Measurements from ENCODE around the gene CECR2. TPM values are rescaled to one million over a fixed set of nuclear protein-coding genes. Genes with fewer than 3 reads are reported as not detected.

The CECR2 gene
- total RNA-seq, 4 donors from 2014 or later = 12.3 to 29.6 (median 20.4) TPM

- in situ Hi-C loops (cut with MboI; ENCODE audit: low sequenced_read_pairs in 4 of 4) (loop anchor here in 1 of 4 donors (10.0 kb wide), 1 partner anchor 53 kb away; no protein-coding TSS in a partner anchor), intact Hi-C loops (cut with DNase I; ENCODE audit: low total_unique reads) (no loop called here)
- no peaks in the 10 kb centered on the region for H3K27me3 ChIP-seq
- TF ChIP-seq, protein P1, sequence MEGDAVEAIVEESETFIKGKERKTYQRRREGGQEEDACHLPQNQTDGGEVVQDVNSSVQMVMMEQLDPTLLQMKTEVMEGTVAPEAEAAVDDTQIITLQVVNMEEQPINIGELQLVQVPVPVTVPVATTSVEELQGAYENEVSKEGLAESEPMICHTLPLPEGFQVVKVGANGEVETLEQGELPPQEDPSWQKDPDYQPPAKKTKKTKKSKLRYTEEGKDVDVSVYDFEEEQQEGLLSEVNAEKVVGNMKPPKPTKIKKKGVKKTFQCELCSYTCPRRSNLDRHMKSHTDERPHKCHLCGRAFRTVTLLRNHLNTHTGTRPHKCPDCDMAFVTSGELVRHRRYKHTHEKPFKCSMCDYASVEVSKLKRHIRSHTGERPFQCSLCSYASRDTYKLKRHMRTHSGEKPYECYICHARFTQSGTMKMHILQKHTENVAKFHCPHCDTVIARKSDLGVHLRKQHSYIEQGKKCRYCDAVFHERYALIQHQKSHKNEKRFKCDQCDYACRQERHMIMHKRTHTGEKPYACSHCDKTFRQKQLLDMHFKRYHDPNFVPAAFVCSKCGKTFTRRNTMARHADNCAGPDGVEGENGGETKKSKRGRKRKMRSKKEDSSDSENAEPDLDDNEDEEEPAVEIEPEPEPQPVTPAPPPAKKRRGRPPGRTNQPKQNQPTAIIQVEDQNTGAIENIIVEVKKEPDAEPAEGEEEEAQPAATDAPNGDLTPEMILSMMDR (IDR thresholded peaks at IDR 0.05 in 4 of 5, conservative IDR thresholded peaks at IDR 0.05 in 1 of 5) = no peak
- TF ChIP-seq POLR2A (IDR thresholded peaks at IDR 0.05) = no peak
- DNase-seq = no peak
- no peak overlapping the region for H3K4me3 ChIP-seq
- no peak overlapping the region for H3K27ac ChIP-seq
- no peaks in the 10 kb centered on the region for H3K9me3 ChIP-seq
- H3K4me1 ChIP-seq = peaks cover 9 to 14% of the 10 kb centered on the region in 2 donors
- ATAC-seq = no peak
- no peaks in the 10 kb centered on the region for H3K36me3 ChIP-seq
Observed at GRCh38 chr22:17337639-17338038, 31.6 kb upstream of the CECR2 start.

GRCh38 chr22:17339095-17339693 lies 30.1 kb upstream of the CECR2 start:
- peaks cover 9 to 14% of the 10 kb centered on the region in 2 donors for H3K4me1 ChIP-seq
- H3K9me3 ChIP-seq = no peaks in the 10 kb centered on the region
- DNase-seq (peak; percentile 13 to 65), ATAC-seq (peak; percentile 98 to 99)
- peak overlapping the region in 2 of 4 donors; percentile 7 to 36 for H3K4me3 ChIP-seq
- intact Hi-C loops (cut with DNase I; ENCODE audit: low total_unique reads) (no loop called here), in situ Hi-C loops (cut with MboI; ENCODE audit: low sequenced_read_pairs in 4 of 4) (loop anchor here in 1 of 4 donors (10.0 kb wide), 1 partner anchor 54 kb away; no protein-coding TSS in a partner anchor)
- no peaks in the 10 kb centered on the region for H3K27me3 ChIP-seq
- H3K36me3 ChIP-seq = no peaks in the 10 kb centered on the region
- peak overlapping the region; percentile 73 to 84 (median 76) for H3K27ac ChIP-seq
- TF ChIP-seq, protein P1 (IDR thresholded peaks at IDR 0.05 in 4 of 5, conservative IDR thresholded peaks at IDR 0.05 in 1 of 5) = no peak

GRCh38 chr22:17342361-17342760 lies 26.9 kb upstream of the CECR2 start:
- TF ChIP-seq POLR2A (IDR thresholded peaks at IDR 0.05) = no peak
- TF ChIP-seq, protein P1 (IDR thresholded peaks at IDR 0.05 in 4 of 5, conservative IDR thresholded peaks at IDR 0.05 in 1 of 5) = no peak
- ATAC-seq = no peak

DNA sequence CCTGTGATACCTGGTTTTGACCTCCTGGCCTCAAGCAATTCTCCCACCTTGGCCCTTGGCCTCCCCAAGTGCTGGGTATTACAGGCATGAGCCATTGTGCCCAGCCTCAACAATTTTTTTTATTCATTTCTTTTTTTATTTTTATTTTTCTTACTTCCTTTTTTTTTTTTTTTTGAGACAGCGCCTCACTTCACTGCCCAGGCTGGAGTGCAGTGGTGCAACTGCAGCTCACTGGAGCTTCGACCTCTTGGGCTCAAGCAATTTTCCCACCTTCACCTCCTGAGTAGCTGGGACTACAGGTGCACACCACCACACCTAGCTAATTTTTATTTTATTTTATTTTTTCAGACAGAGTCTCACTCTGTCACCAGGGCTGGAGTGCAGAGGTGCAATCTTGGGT lies 25.5 kb upstream of the CECR2 start:
- ATAC-seq = no peak
- H3K4me1 ChIP-seq = peaks cover 2 to 10% of the 10 kb centered on the region in 2 donors
- no peaks in the 10 kb centered on the region for H3K9me3 ChIP-seq
- intact Hi-C loops (cut with DNase I; ENCODE audit: low total_unique reads) (no loop called here), in situ Hi-C loops (cut with MboI; ENCODE audit: low sequenced_read_pairs in 4 of 4) (no loop called here)
- no peaks in the 10 kb centered on the region for H3K27me3 ChIP-seq
- no peak for TF ChIP-seq POLR2A (IDR thresholded peaks at IDR 0.05)
- TF ChIP-seq, protein P1 (IDR thresholded peaks at IDR 0.05 in 4 of 5, conservative IDR thresholded peaks at IDR 0.05 in 1 of 5) = no peak
- H3K36me3 ChIP-seq = no peaks in the 10 kb centered on the region
- H3K27ac ChIP-seq = no peak overlapping the region
- DNase-seq = no peak
- H3K4me3 ChIP-seq = no peak overlapping the region

More at GRCh38 chr22:17342361-17342760, 26.9 kb upstream of the CECR2 start:
- no peak overlapping the region for H3K27ac ChIP-seq
- in situ Hi-C loops (cut with MboI; ENCODE audit: low sequenced_read_pairs in 4 of 4) (no loop called here), intact Hi-C loops (cut with DNase I; ENCODE audit: low total_unique reads) (no loop called here)
- no peak for DNase-seq
- H3K27me3 ChIP-seq = no peaks in the 10 kb centered on the region
- H3K9me3 ChIP-seq = no peaks in the 10 kb centered on the region
- peaks cover 9 to 14% of the 10 kb centered on the region in 2 donors for H3K4me1 ChIP-seq
- no peaks in the 10 kb centered on the region for H3K36me3 ChIP-seq
- H3K4me3 ChIP-seq = no peak overlapping the region

Data from gastrocnemius medialis (tissue), 4 donors.